ENCODE measurements around the gene METRNL.

Gene METRNL

GRCh38 chr17:83109386-83109785 is 30.0 kb downstream of the METRNL start:
- in situ Hi-C loops (cut with MboI; ENCODE audit: low sequenced_read_pairs, unreplicated experiment) = no loop called here
- no peak for TF ChIP-seq CTCF (IDR thresholded peaks at IDR 0.05; ENCODE audit: borderline replicate concordance, control extremely low read depth, extremely low read depth, insufficient read depth, missing control alignments)
- DNase-seq (ENCODE audit: low spot score) = no peak

DNA sequence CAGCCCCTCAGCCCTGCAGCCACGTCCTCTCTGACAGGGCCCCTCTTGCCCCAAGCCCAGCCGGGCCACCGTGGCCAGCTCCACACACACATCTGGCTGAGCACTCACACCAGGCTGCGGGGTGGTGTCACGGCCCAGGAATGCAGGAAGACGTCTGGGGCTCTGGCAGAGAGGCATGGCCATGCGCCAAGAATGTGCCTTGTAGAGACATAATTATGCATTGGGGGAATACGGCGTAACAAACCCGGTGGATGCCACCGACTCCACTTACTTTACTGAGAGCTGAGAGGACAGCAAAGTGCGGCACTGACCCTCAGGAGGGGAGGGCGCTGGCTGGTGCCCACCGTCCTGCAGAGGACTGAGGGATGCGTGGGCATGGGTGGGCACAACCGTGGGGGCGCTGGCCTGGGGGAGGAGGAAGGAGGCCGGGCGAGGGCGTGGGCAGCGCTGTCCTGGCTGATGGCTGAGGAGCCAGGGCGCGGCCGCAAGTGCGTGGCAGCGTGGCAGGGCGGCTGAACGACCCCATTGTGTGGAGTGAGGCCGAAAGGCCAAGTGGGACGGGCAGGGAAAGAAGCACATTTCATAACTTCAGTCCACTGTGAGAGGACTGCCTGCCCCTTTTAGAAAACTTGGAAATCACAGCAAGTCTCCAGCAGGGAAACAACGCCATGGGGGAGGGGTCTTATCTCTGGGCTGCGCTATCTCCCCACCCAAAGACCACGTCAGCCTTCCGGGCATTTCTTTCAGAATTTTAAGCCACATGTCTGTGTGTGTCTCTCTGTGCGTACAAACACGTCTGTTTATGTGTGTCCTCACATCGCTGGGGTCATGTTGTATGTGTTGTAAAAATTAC is 30.6 kb downstream of the METRNL start:
- in situ Hi-C loops (cut with MboI; ENCODE audit: low sequenced_read_pairs, unreplicated experiment) = no loop called here
- no peak for TF ChIP-seq CTCF (IDR thresholded peaks at IDR 0.05; ENCODE audit: borderline replicate concordance, control extremely low read depth, extremely low read depth, insufficient read depth, missing control alignments)
- no peak for DNase-seq (ENCODE audit: low spot score)

DNA sequence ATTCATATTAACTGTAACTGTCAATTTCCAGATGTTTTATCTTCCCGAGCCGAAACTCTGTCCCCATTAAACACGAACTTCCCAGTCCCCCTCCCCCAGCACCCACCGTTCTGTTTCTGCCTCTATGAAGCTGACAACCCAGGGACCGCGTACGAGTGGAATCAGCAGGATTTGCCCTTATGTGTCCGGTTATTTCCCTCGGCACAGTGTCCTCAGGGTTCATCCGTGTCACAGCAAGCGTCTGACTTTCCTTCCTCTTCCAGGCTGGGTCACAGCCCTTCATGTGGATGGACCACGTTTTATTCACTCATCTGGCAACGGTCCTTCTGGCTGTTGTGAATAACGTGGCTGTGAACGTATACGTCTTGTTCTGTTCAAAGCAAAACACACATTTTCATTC is 31.3 kb downstream of the METRNL start:
- no peak for TF ChIP-seq CTCF (IDR thresholded peaks at IDR 0.05; ENCODE audit: borderline replicate concordance, control extremely low read depth, extremely low read depth, insufficient read depth, missing control alignments)
- in situ Hi-C loops (cut with MboI; ENCODE audit: low sequenced_read_pairs, unreplicated experiment) = no loop called here
- DNase-seq (ENCODE audit: low spot score) = no peak

- in situ Hi-C loops (cut with MboI; ENCODE audit: low sequenced_read_pairs, unreplicated experiment) = no loop called here
- no peak for TF ChIP-seq CTCF (IDR thresholded peaks at IDR 0.05; ENCODE audit: borderline replicate concordance, control extremely low read depth, extremely low read depth, insufficient read depth, missing control alignments)
- no peak for DNase-seq (ENCODE audit: low spot score)
These were observed 32.3 kb downstream of the METRNL start for GRCh38 chr17:83111516-83112282.

DNA sequence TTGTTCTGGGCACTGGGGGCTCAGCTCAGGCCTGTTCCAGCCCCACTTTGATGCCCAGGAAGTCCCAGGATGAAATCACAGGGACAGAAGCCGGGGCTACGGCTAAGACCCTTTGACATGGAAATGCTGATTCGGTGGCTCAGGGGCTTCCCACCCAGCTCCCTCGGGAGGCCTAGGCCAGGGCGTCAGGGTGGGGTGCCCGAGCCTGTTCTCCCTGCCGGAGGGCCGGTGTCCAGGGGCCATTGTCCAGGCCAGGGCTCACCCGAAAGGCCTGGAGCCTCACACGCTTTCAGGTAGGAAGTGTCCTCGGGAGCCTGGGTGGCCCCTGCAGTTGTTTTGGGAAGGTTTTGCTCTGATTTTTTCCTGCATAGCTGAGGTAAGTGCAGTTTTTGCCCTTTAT is 34.0 kb downstream of the METRNL start:
- in situ Hi-C loops (cut with MboI; ENCODE audit: low sequenced_read_pairs, unreplicated experiment) = no loop called here
- TF ChIP-seq CTCF (IDR thresholded peaks at IDR 0.05; ENCODE audit: borderline replicate concordance, control extremely low read depth, extremely low read depth, insufficient read depth, missing control alignments) = no peak
- no peak for DNase-seq (ENCODE audit: low spot score)

DNA sequence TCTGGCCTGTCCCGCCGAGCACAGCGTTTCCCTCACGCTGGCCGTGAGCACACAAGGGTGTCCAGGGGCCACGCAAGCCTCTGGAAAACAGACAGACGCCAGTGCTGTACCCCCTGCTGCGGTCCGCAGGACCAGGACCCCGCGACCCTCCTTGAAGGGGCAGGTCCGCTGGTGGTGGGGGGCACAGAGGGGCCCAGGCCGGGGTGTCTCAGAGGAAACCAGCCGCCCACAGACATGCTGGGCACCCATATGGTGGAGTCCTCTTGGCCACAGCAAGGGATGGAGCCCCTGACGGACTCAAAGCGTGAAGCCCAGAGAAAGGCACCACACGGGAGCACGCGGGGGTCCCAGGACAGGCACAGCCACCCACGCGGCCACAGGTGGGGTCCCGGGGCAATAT is 34.4 kb downstream of the METRNL start:
- DNase-seq (ENCODE audit: low spot score) = no peak
- no peak for TF ChIP-seq CTCF (IDR thresholded peaks at IDR 0.05; ENCODE audit: borderline replicate concordance, control extremely low read depth, extremely low read depth, insufficient read depth, missing control alignments)
- in situ Hi-C loops (cut with MboI; ENCODE audit: low sequenced_read_pairs, unreplicated experiment) = no loop called here

Data from GM13976 (cell line).